SHP77 (cell line): ENCODE data around the gene TMEFF1.
"Not testable (repeated sequence)": the region's sequence is repeated elsewhere in the genome, so short reads cannot be mapped to it uniquely, and the experiment has no call there.

Experiments
- DNase-seq, 2 experiments: peaks; one replicate each; lab custom pipeline; 2025; lab: John Stamatoyannopoulos, UW

TMEFF1 gene

GRCh38 chr9:100472788-100473275, at the start of gene TMEFF1:
TSS of gene TMEFF1 (plus strand) at chr9:100473149. CDS start at chr9:100473545, 396 bp downstream.
- DNase-seq: peak in 1 of 2 experiments; percentile 57

- DNase-seq: no peak
Measured at GRCh38 chr9:100425758-100426157, 47.2 kb upstream of the TMEFF1 start.

- no peak for DNase-seq
Measured at GRCh38 chr9:100426189-100426529, 46.8 kb upstream of the TMEFF1 start.

- DNase-seq: peak; percentile 25 to 58
Measured at GRCh38 chr9:100426530-100427365, 46.2 kb upstream of the TMEFF1 start, which contains the start of gene MSANTD3. TSS of gene MSANTD3 (plus strand) at chr9:100427143. CDS start at chr9:100441939, 14,796 bp downstream.

DNA sequence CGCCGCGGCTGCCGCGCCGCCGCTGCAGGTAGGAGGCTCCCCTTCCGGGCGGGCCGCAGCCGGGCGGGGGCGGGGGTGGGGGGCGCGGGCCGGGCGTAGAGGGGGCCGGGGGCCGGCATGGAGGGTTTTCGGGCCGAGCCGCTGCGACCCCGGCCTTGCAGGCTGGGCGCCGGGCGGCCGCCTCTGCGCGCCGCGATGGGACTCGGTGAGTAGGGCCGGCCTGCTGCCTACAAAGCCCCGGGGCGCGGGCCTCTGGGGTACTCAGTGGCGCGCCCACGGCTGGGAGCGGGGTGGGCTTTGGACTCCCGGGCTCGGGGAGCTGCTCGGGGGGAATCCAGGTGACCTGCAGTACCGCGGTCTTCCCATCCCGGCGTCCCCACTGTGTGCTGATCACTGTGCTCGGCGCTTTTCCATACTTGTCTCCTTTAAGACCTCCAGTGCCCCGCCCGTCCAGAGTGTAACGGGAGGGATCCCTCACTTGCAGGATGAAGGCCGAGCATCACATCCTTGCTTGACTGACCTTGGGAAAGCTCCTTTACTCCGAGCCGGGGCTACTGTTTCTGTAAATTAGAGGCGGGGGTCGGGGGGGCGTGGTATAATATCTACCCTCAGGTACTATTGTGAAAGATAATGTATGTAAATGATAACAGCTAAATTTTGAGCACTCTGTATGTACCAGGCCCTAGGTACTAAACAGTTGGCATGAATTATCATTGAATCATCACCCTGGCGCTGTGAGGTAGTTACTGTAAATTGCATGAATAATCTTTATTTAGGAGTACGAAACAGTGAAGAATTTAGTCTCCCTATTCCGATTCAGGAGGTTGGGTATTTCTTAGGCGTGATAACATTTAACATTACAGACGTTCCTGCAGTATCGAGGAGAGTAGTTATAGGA, 45.3 kb upstream of the TMEFF1 start:
- peak; percentile 43 to 55 for DNase-seq

GRCh38 chr9:100428871-100429654, 43.9 kb upstream of the TMEFF1 start:
- DNase-seq: no peak

DNA sequence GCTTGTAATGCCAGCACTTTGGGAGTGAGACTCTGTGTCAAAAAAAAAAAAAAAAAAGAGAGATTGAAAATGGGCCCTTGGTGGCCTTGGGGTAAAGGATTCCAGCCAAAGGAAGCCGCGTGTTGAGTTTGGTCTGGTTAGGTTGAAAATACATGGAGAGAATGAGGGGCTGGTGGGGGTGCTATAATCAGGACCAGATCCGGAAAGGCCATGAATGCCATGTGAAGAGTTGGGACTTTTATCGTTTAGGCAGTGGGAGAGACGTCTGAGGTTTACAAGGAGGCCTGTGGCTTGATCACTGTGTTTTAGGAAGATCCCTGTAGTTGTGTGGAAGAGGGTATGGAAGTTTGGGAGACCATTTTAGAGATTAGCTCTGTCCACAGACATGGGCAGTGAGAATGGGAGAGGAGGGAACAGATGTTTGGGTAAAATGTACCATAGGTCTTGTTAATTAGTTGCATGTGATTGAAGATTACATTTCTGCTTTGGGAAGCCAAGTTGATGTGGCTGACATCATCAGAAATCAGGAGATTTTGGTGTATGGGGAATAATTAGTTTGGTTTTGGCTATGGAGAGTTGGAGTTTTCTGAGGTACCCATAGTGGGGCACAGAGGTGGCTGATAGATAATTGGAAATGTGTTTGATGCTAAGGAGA, 42.5 kb upstream of the TMEFF1 start:
- no peak for DNase-seq

DNA sequence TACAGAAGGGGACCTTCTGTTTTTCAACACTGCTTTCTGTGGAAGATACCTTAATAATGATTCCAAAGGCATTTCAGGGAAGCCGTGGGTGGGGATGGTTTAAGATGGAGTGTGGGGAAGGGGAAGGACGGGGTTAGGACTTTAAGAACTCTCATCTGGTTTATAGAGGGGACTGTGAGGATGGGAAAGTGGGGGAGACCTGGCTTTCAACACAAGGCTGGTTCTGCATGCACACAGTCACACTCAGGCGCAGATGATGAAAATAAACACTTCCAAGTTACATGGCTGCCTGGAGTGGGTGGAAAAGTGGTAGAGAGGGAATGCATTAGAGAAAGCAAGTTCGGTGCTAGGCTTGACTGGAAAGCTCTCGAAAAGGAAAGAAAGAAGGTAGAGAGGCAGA, 41.1 kb upstream of the TMEFF1 start:
- DNase-seq: no peak

DNA sequence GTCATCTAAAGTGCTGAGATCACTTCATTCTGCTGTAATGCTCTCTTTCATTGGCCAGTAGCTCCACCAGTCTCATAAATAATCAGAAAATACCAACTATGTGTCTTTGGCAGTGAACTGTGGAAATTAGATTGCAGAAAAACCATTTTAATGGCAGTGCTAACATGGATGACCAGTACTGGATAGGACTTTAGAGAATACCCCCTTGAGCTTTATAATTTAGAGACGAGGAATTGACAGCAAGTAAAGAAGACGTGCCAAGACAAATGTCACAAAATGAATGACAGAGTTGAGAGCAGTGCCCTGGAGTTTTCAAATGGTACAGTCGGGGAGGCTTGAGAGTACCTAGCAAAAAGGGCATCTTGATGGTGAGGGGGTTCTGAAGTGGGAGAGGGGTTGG, 40.2 kb upstream of the TMEFF1 start:
- no peak for DNase-seq

GRCh38 chr9:100436571-100436970, 36.4 kb upstream of the TMEFF1 start:
- no peak for DNase-seq

DNA sequence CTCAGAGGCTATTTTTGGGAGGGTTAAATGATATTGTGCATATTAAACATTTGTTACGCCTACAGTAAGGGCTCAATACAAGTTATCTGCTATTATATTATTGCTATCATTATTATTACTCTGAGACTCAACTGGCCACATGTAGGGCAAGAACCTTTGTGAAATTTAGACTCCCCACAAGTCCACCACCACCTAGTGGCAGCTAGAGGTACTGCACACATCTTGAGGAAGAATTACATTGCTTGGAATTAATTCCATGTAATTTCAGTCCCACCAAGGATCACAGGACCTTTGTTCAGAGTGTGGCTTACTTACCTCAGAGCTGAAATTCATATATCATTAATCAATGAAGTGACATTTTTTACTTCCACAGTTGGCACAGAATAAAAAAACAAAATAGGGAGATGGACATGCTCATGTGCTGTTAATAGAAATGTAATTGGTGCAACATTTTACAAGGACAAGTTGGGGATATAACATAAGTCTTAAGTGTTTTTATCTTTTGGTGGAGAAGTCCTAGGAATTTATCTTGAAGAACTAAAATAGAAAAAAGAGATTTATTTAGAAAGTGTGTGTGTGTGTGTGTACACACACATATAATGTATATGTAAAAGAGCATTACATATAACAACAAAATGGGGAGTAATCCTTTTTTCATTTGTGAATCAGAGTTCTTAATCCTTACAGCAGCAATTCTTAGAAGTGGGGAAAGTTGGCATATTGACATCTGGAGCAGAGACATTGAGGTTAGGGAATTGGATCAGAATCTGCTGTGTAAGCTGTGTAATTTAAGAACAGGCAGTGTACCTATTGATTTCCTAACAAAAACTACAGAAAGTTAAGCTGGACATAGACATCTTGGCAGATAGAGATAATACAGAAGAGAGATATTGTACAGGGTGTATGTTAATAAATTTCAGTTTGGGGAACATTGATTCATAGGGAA, 34.8 kb upstream of the TMEFF1 start:
- DNase-seq: peak; percentile 37 to 46

GRCh38 chr9:100440071-100440470, 32.9 kb upstream of the TMEFF1 start:
- DNase-seq: no peak

DNA sequence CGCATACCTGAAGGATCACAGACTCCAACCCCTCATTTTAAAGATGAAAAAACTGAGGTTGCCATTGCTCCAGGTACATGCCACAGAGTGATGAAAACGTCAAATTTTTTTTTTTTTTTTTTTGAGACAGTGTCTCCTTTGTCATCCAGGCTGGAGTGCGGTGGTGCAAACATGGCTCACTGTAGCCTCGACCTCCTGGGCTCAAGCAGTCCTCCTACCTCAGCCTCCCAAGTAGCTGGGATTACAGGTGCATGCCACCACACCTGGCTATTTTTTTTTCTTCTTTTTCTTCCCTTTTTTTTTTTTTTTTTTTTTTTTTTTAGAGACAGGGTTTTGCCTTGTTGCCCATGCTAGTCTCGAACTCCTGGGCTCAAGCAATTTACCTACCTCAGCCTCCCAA, 32.5 kb upstream of the TMEFF1 start:
- DNase-seq: not testable (repeated sequence)

DNA sequence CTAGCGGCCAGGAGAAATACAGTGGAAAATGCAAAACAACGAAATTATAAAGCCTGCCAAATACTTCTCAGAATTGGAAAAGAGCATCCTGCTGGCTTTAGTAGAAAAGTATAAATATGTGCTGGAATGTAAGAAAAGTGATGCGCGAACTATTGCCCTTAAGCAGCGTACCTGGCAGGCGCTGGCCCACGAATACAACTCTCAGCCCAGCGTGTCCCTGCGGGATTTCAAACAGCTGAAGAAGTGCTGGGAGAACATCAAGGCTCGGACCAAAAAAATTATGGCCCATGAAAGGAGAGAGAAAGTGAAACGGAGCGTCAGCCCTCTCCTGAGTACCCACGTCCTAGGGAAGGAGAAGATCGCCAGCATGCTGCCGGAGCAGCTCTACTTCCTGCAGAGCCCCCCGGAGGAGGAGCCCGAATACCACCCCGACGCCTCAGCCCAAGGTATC, 31.0 kb upstream of the TMEFF1 start:
- DNase-seq: no peak

DNA sequence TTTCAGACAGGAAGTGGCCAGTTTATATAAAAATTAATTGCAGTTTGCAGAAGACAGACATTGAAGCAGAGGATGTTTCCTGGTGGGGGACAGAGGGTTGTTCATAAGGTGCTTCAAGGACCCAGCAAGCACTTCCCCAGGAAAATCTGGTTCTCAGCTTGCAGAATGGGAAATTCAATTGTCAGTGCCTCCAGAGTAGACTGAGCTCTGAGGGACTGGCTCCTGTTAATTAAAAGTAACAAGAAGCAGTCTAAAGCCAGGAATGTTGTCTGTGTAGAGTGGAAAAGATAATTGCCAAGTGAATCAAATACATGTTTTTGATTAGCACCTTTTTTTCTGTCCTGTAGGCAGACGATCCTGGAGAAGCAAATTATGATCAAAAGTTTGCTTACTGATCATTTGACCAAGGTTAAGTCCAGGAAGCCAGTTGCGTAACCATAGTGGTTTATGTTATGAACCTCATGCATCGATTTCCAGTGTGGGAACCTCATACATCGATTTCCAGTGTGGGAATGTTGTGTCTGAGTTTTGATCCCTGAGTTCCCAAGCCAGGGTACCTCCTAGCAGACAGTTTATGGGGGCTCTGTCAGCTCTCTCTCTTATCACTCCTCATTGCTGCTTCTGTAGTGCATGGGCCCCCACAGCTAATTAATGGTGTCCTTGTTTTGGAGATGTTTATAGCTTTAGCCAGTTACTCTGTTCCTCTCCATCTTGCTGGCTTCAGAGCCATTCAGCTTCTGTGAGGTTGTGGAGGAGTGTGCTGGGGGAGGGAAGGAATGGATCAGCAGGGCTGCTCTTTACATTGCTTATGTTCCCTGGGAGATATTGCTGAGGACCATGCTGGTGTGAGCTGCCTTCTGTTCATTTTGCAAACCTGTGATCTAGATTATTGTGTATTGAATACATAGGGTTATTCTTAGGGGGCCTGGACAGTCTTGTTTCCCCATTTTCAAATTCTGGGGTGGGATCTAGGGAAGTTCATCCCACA, 28.9 kb upstream of the TMEFF1 start:
- no peak for DNase-seq

- DNase-seq: no peak
Measured at GRCh38 chr9:100445161-100445902, 27.6 kb upstream of the TMEFF1 start.

- no peak for DNase-seq
Measured at GRCh38 chr9:100445903-100446549, 26.9 kb upstream of the TMEFF1 start.

DNA sequence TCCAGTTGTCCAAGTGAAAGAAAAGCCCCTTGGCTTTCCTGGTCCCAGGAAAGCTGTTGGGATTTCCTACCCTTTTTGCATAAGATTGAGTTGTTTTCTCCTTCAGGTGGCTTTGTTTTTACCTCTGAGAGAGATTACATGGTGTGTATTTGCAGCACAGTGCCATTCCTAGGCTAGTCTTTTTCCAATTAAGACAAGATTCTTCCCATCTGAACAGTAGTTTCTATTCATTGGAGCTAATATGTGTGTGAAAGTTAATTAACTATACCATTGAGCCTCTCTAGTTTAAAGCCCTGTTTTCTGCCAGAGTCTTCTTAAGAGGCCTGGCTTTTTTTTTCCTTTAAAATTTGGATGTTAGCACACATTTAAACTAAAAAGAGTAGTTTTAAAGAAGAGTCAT, 25.9 kb upstream of the TMEFF1 start:
- no peak for DNase-seq
